Activated T-cell treated with anti-CD3 and anti-CD28 coated beads, Interleukin-2, amount 50 U/mL, for 72 hours (primary cell): ENCODE measurements around the gene TOMM22. TPM values are rescaled to one million over a fixed set of nuclear protein-coding genes. Genes with fewer than 3 reads are reported as not detected.
"Not testable (repeated sequence)": the region's sequence is repeated elsewhere in the genome, so short reads cannot be mapped to it uniquely, and the experiment has no call there.

Experiments used
- ATAC-seq, 2 donors: fragments of 150-1000 bp; cut with Tn5 transposase; replicated peaks in 1 of 2; 2 replicates each; pipeline ENCODE4 v1.10.0; 2021; ENCODE audit warnings: moderate library complexity in 2 of 2, mild to moderate bottlenecking in 1 of 2
- DNase-seq, 2 donors: peaks; one replicate each; pipeline ENCODE4 v3.0.0; 2021 to 2022; ENCODE audit warnings: mixed read lengths in 1 of 2
- H3K27ac Mint-ChIP-seq: one replicate; pipeline ENCODE4 v1.8.0; 2022; ENCODE audit warnings: mild to moderate bottlenecking, moderate library complexity, mixed read lengths
- H3K27me3 Mint-ChIP-seq: one replicate; pipeline ENCODE4 v1.8.0; 2022; ENCODE audit warnings: low read depth, mixed read lengths
- H3K36me3 Mint-ChIP-seq, 2 donors: one replicate each; pipeline ENCODE4 v1.8.0; 2022; ENCODE audit warnings: mixed read lengths in 2 of 2, mild to moderate bottlenecking in 1 of 2; ENCODE audit not compliant: insufficient read depth in 2 of 2
- H3K4me1 Mint-ChIP-seq: one replicate; pipeline ENCODE4 v1.8.0; 2022; ENCODE audit warnings: low read depth, mixed read lengths
- H3K4me3 Mint-ChIP-seq, 2 donors: one replicate each; pipeline ENCODE4 v1.8.0; 2022; ENCODE audit warnings: mild to moderate bottlenecking in 2 of 2, mixed read lengths in 2 of 2, moderate library complexity in 2 of 2
- H3K9me3 Mint-ChIP-seq, 2 donors: one replicate each; pipeline ENCODE4 v1.8.0; 2022; ENCODE audit warnings: mixed read lengths in 2 of 2
- total RNA-seq, 2 donors: library from RNA; stranded (reverse); gene quantifications; one replicate each; pipeline ENCODE4 v1.2.3, GENCODE V29; 2022

Gene TOMM22
- 10 to 100 TPM; 65.4 to 67.1 TPM for total RNA-seq

DNA sequence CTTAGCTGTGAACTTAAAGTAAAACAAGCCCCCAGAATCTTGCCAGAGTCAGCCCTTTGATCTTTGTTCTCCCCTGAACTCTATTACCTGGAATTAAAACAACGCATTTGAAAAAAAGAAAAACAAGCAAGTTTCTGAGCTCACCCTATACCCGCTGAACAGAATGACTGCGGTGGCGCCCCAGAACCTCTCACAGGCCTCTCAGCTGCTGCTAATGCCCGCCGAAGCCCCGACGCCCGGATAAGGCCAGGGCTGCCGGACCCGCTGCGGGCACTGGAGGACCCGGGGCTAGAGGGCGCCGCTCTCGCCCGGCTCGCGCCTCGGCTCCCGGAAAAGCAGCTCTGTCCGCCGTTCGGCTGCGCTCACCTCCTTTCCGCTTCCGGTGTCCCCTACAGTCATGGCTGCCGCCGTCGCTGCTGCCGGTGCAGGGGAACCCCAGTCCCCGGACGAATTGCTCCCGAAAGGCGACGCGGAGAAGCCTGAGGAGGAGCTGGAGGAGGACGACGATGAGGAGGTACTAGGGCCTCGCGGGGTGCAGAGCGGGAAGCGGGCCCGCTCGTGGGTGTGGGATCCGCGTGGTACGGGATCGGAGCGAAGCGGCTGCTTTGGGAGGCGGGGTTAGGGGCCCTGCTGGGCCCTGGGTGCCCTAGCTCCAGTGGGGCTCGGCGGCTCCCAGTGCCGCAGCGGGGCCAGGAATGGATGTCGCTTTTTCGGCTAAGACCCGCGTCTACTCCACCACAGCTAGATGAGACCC, at the start of gene TOMM22:
TOMM22 (plus strand) TSS at position 376 of the 754 bp plus-strand sequence; CDS start at position 398, 22 bp downstream.
- DNase-seq = peak; percentile 90 to 92
- no peaks in the 10 kb centered on the region for H3K9me3 Mint-ChIP-seq
- peak within 1 kb of the TSS; percentile 93 for H3K27ac Mint-ChIP-seq
- peak within 1 kb of the TSS; percentile 89 to 94 for H3K4me3 Mint-ChIP-seq
- ATAC-seq = peak; percentile 99
- peaks cover 12% of the 10 kb centered on the region in 2 donors for H3K36me3 Mint-ChIP-seq
- H3K27me3 Mint-ChIP-seq = no peaks in the 10 kb centered on the region
- H3K4me1 Mint-ChIP-seq = peaks cover 30% of the 10 kb centered on the region

GRCh38 chr22:38632528-38632927, 49.2 kb upstream of the TOMM22 start:
- Mint-ChIP-seq H3K36me3 (no peaks in the 10 kb centered on the region), H3K9me3 (no peaks in the 10 kb centered on the region), H3K4me3 (no peak overlapping the region), H3K27me3 (peaks cover 5% of the 10 kb centered on the region), H3K4me1 (peaks cover 15% of the 10 kb centered on the region), H3K27ac (no peak overlapping the region)
- no peak for ATAC-seq
- DNase-seq = no peak

DNA sequence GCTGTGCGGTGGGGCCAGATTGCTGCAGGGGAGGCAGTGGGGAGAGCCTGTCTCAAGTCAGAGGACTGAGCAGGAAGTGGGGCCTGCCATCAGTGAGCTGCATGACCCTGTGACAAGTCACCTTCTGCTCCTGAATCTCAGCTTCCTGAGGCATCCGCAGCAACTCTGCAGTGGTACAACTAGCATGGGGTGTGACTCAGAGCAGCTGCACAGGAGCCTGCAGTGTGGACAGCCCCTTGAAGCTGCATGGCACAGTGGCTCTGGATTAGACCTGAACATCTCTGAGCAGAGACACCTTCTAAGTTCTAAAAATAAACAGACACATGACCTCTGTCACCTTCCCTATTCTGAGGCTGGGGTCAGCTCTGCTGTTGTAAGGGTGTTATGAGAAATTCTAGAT, 43.5 kb upstream of the TOMM22 start:
- no peaks in the 10 kb centered on the region for H3K9me3 Mint-ChIP-seq
- H3K27me3 Mint-ChIP-seq = no peaks in the 10 kb centered on the region
- no peaks in the 10 kb centered on the region for H3K36me3 Mint-ChIP-seq
- H3K4me3 Mint-ChIP-seq = no peak overlapping the region
- no peak overlapping the region for H3K27ac Mint-ChIP-seq
- no peak for ATAC-seq
- DNase-seq = no peak
- no peaks in the 10 kb centered on the region for H3K4me1 Mint-ChIP-seq

DNA sequence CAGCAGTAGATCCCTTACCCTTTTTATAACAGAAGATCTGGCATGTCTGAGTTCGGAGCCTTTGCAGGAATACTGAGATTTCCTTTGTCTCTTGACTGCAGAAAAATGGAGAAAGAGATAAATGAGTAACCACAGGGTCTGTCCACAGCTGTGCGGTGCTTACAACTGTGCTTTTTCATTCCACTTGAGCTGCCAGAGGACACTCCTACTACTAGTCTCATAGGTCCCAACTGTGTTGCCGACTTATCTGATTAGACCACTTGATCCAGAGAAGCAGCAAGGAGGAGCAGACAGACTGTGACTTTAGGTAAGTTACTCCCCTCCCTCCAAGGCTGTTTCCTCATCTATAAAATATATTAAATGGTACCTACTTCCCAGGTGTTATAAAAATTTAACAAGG, 43.0 kb upstream of the TOMM22 start:
- DNase-seq (no peak), ATAC-seq (no peak)
- Mint-ChIP-seq H3K36me3 (no peaks in the 10 kb centered on the region), H3K4me1 (no peaks in the 10 kb centered on the region), H3K4me3 (no peak overlapping the region), H3K9me3 (no peaks in the 10 kb centered on the region), H3K27ac (no peak overlapping the region), H3K27me3 (no peaks in the 10 kb centered on the region)

- Mint-ChIP-seq H3K4me3 (no peak overlapping the region), H3K4me1 (no peaks in the 10 kb centered on the region), H3K27me3 (no peaks in the 10 kb centered on the region), H3K9me3 (no peaks in the 10 kb centered on the region), H3K36me3 (no peaks in the 10 kb centered on the region), H3K27ac (no peak overlapping the region)
- DNase-seq = no peak
- ATAC-seq = no peak
These were observed 40.2 kb upstream of the TOMM22 start for GRCh38 chr22:38641476-38642040.

DNA sequence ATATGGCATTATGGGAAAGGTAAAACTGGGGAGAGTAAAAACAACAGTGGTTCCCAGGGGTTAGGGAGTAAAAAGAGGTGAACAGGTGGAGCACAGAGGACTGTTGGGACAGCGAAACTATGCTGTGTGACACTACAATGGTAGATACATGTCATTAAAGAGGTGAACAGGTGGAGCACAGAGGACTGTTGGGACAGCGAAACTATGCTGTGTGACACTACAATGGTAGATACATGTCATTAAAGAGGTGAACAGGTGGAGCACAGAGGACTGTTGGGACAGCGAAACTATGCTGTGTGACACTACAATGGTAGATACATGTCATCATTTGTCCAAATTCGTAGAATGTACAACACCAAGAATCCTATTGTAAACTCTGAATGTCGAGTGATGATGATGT, 37.5 kb upstream of the TOMM22 start:
- H3K27me3 Mint-ChIP-seq, H3K9me3 Mint-ChIP-seq, ATAC-seq, DNase-seq, H3K27ac Mint-ChIP-seq, H3K36me3 Mint-ChIP-seq, H3K4me1 Mint-ChIP-seq, H3K4me3 Mint-ChIP-seq: not testable (repeated sequence)

GRCh38 chr22:38645430-38645829, 36.3 kb upstream of the TOMM22 start:
- H3K9me3 Mint-ChIP-seq = no peaks in the 10 kb centered on the region
- no peaks in the 10 kb centered on the region for H3K27me3 Mint-ChIP-seq
- no peak for DNase-seq
- H3K4me1 Mint-ChIP-seq = no peaks in the 10 kb centered on the region
- ATAC-seq = no peak
- H3K4me3 Mint-ChIP-seq = no peak overlapping the region
- H3K27ac Mint-ChIP-seq = no peak overlapping the region
- H3K36me3 Mint-ChIP-seq = no peaks in the 10 kb centered on the region

DNA sequence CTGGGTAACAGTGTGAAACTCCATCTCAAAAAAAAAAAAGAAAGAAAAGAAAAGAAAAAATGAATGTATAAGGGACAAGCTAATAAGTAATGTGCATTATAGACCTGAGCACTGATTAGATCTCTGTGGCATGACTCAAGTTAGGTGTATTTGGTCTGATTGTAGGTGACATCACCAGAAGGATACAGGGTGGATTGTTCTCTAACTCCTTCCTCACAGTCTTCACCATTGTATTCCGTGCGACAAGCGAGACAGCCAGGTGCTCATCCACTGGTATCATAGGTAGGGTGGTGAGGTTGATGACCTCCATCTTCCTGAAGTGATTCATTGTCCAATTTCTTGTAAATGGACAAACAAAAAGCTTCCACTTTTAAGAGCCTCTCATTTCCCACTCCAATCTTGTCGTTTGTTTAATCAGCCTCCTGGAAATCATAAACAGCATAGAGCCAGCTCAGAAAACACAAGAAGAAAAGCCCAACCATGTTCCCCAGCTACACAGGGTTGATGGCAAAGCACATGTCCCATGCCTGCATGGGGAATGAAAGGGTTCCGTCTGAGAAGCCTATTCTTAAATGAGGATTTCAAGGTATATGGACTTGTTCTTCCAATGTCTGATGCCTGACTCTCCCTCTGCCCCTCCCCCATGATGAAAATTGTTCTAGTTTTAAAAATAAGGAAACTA, 31.8 kb upstream of the TOMM22 start:
- no peak overlapping the region for H3K4me3 Mint-ChIP-seq
- no peaks in the 10 kb centered on the region for H3K4me1 Mint-ChIP-seq
- ATAC-seq (no peak), DNase-seq (no peak)
- H3K36me3 Mint-ChIP-seq = no peaks in the 10 kb centered on the region
- no peaks in the 10 kb centered on the region for H3K9me3 Mint-ChIP-seq
- H3K27ac Mint-ChIP-seq = no peak overlapping the region
- no peaks in the 10 kb centered on the region for H3K27me3 Mint-ChIP-seq

GRCh38 chr22:38652859-38653258, 28.9 kb upstream of the TOMM22 start:
- no peaks in the 10 kb centered on the region for H3K36me3 Mint-ChIP-seq
- ATAC-seq = no peak
- H3K27me3 Mint-ChIP-seq = no peaks in the 10 kb centered on the region
- H3K27ac Mint-ChIP-seq = no peak overlapping the region
- H3K4me3 Mint-ChIP-seq = no peak overlapping the region
- no peaks in the 10 kb centered on the region for H3K9me3 Mint-ChIP-seq
- peaks cover 7% of the 10 kb centered on the region for H3K4me1 Mint-ChIP-seq
- DNase-seq = no peak

- H3K9me3 Mint-ChIP-seq = no peaks in the 10 kb centered on the region
- no peaks in the 10 kb centered on the region for H3K27me3 Mint-ChIP-seq
- H3K27ac Mint-ChIP-seq = no peak overlapping the region
- H3K4me3 Mint-ChIP-seq = no peak overlapping the region
- H3K4me1 Mint-ChIP-seq = peaks cover 16% of the 10 kb centered on the region
- DNase-seq (no peak), ATAC-seq (no peak)
- H3K36me3 Mint-ChIP-seq = no peaks in the 10 kb centered on the region
These were observed 28.0 kb upstream of the TOMM22 start for GRCh38 chr22:38653741-38654140.

- ATAC-seq (no peak), DNase-seq (no peak)
- Mint-ChIP-seq H3K36me3 (no peaks in the 10 kb centered on the region), H3K4me3 (peak overlapping the region; percentile 85 to 88), H3K4me1 (peaks cover 17% of the 10 kb centered on the region), H3K27ac (peak overlapping the region; percentile 24), H3K27me3 (no peaks in the 10 kb centered on the region), H3K9me3 (no peaks in the 10 kb centered on the region)
These were observed 26.1 kb upstream of the TOMM22 start for GRCh38 chr22:38655519-38656255.

GRCh38 chr22:38656256-38657044, 25.3 kb upstream of the TOMM22 start, which contains the start of the genes CBY1 and FAM227A:
Gene CBY1, plus strand, starts transcription at chr22:38656638. Its CDS starts 11,417 bp downstream, at chr22:38668055.
Gene FAM227A, minus strand, starts transcription at chr22:38656392. Its CDS starts 6,224 bp downstream, at chr22:38650168.
- no peaks in the 10 kb centered on the region for H3K27me3 Mint-ChIP-seq
- DNase-seq (peak; percentile 89 to 91), ATAC-seq (peak; percentile 88)
- peak within 1 kb of the TSS; percentile 84 for H3K27ac Mint-ChIP-seq
- H3K9me3 Mint-ChIP-seq = no peaks in the 10 kb centered on the region
- H3K4me1 Mint-ChIP-seq = peaks cover 17% of the 10 kb centered on the region
- no peaks in the 10 kb centered on the region for H3K36me3 Mint-ChIP-seq
- peak within 1 kb of the TSS; percentile 85 to 88 for H3K4me3 Mint-ChIP-seq
